Measurements from ENCODE around the gene CHRND.

- TF ChIP-seq CTCF (IDR thresholded peaks at IDR 0.05; ENCODE audit: insufficient read depth, low read length) (no peak), GABPA (IDR thresholded peaks at IDR 0.05; ENCODE audit: low read depth) (no peak), POLR2AphosphoS5 (IDR thresholded peaks at IDR 0.05; ENCODE audit: low read depth) (no peak), REST (IDR thresholded peaks at IDR 0.05; ENCODE audit: insufficient replicate concordance, low read depth) (no peak)
Observed at GRCh38 chr2:232487385-232488096, 38.4 kb upstream of the CHRND start, which contains the start of gene ECEL1.
